GM18502 (cell line): Measurements from ENCODE around the gene WHRN.

ENCODE experiments used
- ATAC-seq: cut with Tn5 transposase; IDR thresholded peaks from one replicate; pipeline ENCODE4 v1.9.1; 2021; ENCODE audit warnings: mild to moderate bottlenecking; ENCODE audit not compliant: unreplicated experiment, poor library complexity

WHRN gene

GRCh38 chr9:114355821-114356220 is 149.5 kb downstream of the WHRN start:
- no peak for ATAC-seq
